CD4-positive, alpha-beta T cell (primary cell): ENCODE measurements around the gene MKX. TPM values are rescaled to one million over a fixed set of nuclear protein-coding genes. Genes with fewer than 3 reads are reported as not detected.

Experiments
- ATAC-seq: fragments of 200-7000 bp; cut with Tn5 transposase; one replicate; pipeline ENCODE4 v1.10.0; 2022; ENCODE audit warnings: mild to moderate bottlenecking; ENCODE audit not compliant: poor library complexity
- CTCF ChIA-PET: fragments of 350-600 bp; sonication (Branson Sonifier 250); formaldehyde crosslinking; loops from one replicate; lab custom pipeline; 2021; ENCODE audit warnings: antibody characterized with exemption, inconsistent platforms; lab: Charles Lee
- POLR2A ChIA-PET: fragments of 350-600 bp; sonication (Branson Sonifier 250); formaldehyde crosslinking; loops from one replicate; lab custom pipeline; 2021; ENCODE audit warnings: antibody characterized with exemption, inconsistent platforms; lab: Charles Lee
- DNase-seq, 14 experiments: peaks; one replicate each; pipeline ENCODE4 v3.0.0-alpha.2; 2013 to 2020; ENCODE audit warnings: mixed read lengths in 2 of 14
- H3K27ac ChIP-seq, 2 donors: one replicate each; pipeline versions ENCODE4 v1.5.1 to v1.7.0; 2013; ENCODE audit warnings: low read length in 2 of 2, low read depth in 1 of 2, mild to moderate bottlenecking in 1 of 2
- H3K27me3 ChIP-seq, 2 experiments: 1 replicate in 1 of 2; 2 replicates in 1 of 2; pipeline versions ENCODE4 v1.6.1 to v1.7.0; 2013; ENCODE audit warnings: low read length in 2 of 2, control low read depth in 1 of 2, mild to moderate bottlenecking in 1 of 2, moderate library complexity in 1 of 2; ENCODE audit not compliant: insufficient read depth in 2 of 2, control insufficient read depth in 1 of 2
- H3K36me3 ChIP-seq: one replicate; pipeline ENCODE4 v1.6.1; 2013; ENCODE audit warnings: low read length, control low read depth; ENCODE audit not compliant: insufficient read depth
- H3K4me1 ChIP-seq: one replicate; pipeline ENCODE4 v1.6.1; 2013; ENCODE audit warnings: low read length, control low read depth; ENCODE audit not compliant: insufficient read depth
- H3K4me3 ChIP-seq: one replicate; pipeline ENCODE4 v1.5.1; 2013; ENCODE audit warnings: mild to moderate bottlenecking, low read length, moderate library complexity
- H3K9me3 ChIP-seq, 2 experiments: 1 replicate in 1 of 2; 2 replicates in 1 of 2; pipeline versions ENCODE4 v1.6.1 to v1.7.0; 2013; ENCODE audit warnings: low read length in 2 of 2, mild to moderate bottlenecking in 2 of 2, control low read depth in 1 of 2, moderate library complexity in 1 of 2; ENCODE audit not compliant: control insufficient read depth in 1 of 2, insufficient read depth in 1 of 2
- H3K27ac Mint-ChIP-seq: one replicate; pipeline ENCODE4 v1.8.0; 2020; ENCODE audit warnings: mixed read lengths
- H3K27me3 Mint-ChIP-seq: one replicate; pipeline ENCODE4 v1.8.0; 2021; ENCODE audit warnings: mixed read lengths
- H3K36me3 Mint-ChIP-seq: one replicate; pipeline ENCODE4 v1.8.0; 2021; ENCODE audit warnings: low read depth, mixed read lengths
- H3K4me1 Mint-ChIP-seq: one replicate; pipeline ENCODE4 v1.8.0; 2021; ENCODE audit warnings: low read depth, mixed read lengths
- H3K4me3 Mint-ChIP-seq: one replicate; pipeline ENCODE4 v1.8.0; 2020; ENCODE audit warnings: mild to moderate bottlenecking, mixed read lengths
- H3K9me3 Mint-ChIP-seq: one replicate; pipeline ENCODE4 v1.8.0; 2020; ENCODE audit warnings: mixed read lengths
- intact Hi-C, 2 experiments: fragments of 100-400 bp; cut with DNase I in 1 of 2; cut with micrococcal nuclease in 1 of 2; formaldehyde crosslinking; loops; one replicate each; pipeline versions ENCODE4 v1.15.1 to v1.9.0; 2023 to 2025; cut with DNase I, micrococcal nuclease
- total RNA-seq, 174 experiments: library from RNA in 2 of 174; stranded (reverse) in 2 of 174; gene quantifications; one replicate each; pipeline ENCODE4 v1.2.3 and lab custom pipeline; 2021 to 2026
- TF ChIP-seq, protein P1 (sequence below): fragments of 200-600 bp; IDR thresholded peaks from one replicate; pipeline ENCODE4 v1.8.0; 2022; ENCODE audit warnings: antibody characterized with exemption, mild to moderate bottlenecking

MKX gene
- total RNA-seq, 2 experiments from 2014 or later: not detected

DNA sequence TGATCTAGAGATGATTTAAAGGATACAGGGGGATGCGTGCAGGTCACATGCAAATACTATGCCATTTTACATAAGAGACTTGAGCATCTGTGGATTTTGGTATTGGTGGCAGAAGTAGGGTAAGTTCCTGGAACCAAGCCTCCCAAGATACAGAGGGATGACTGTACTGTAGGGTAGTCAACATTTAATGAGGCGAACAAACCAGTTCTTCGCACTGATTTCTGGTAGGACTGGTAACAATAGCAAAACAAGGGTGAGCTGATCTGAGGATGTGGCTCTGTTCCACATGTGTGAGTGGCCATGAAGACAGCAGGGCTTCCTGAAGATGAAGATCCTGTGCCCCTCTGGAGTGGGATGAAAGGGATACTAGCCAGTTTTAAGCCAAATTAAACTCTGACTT is 36.3 kb downstream of the MKX start:
- no peaks in the 10 kb centered on the region for H3K27me3 ChIP-seq
- no peaks in the 10 kb centered on the region for H3K36me3 Mint-ChIP-seq
- intact Hi-C loops: no loop called here
- H3K27ac Mint-ChIP-seq: no peak overlapping the region
- H3K27ac ChIP-seq: no peak overlapping the region
- no peaks in the 10 kb centered on the region for H3K36me3 ChIP-seq
- H3K4me1 Mint-ChIP-seq: no peaks in the 10 kb centered on the region
- DNase-seq (no peak), ATAC-seq (no peak)
- CTCF ChIA-PET: no interaction called here
- H3K4me3 Mint-ChIP-seq: no peak overlapping the region
- H3K4me1 ChIP-seq: no peaks in the 10 kb centered on the region
- no peaks in the 10 kb centered on the region for H3K9me3 Mint-ChIP-seq
- peaks cover 16% of the 10 kb centered on the region for H3K27me3 Mint-ChIP-seq
- TF ChIP-seq, protein P1, sequence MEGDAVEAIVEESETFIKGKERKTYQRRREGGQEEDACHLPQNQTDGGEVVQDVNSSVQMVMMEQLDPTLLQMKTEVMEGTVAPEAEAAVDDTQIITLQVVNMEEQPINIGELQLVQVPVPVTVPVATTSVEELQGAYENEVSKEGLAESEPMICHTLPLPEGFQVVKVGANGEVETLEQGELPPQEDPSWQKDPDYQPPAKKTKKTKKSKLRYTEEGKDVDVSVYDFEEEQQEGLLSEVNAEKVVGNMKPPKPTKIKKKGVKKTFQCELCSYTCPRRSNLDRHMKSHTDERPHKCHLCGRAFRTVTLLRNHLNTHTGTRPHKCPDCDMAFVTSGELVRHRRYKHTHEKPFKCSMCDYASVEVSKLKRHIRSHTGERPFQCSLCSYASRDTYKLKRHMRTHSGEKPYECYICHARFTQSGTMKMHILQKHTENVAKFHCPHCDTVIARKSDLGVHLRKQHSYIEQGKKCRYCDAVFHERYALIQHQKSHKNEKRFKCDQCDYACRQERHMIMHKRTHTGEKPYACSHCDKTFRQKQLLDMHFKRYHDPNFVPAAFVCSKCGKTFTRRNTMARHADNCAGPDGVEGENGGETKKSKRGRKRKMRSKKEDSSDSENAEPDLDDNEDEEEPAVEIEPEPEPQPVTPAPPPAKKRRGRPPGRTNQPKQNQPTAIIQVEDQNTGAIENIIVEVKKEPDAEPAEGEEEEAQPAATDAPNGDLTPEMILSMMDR: no peak
- H3K4me3 ChIP-seq: no peak overlapping the region
- POLR2A ChIA-PET: no interaction called here
- no peaks in the 10 kb centered on the region for H3K9me3 ChIP-seq

DNA sequence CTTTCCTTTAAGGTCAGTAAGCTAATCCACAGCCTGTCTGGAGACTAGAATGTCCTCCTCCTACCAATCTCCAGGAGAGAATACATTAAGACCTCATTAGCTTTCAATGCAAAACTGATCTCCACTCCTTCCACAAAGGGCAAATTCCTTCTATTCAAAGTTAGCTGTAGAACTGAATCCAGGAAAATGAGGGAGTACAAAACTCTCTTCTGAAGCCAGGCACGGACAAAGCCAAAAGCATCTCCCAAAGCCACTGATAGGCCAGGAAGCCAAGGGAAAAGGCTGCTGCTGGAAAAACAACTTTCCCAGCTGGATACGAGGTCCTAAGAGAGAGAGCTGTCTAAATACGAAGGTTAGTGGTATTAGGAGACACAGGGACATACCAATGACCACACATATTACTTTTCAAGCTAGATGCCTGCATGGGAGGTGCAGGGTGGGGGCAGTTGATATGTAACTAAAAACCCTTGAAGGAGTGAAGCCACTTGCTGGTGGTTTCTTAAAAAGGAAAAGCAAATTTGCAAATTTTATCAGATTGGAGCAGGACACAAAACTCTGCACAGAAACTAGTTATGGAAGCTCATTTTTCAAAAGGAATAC is 43.6 kb downstream of the MKX start:
- ChIA-PET CTCF (interaction anchor here (0.6 kb wide), 1 partner anchor 29 kb away, joined by 4 read pairs; no protein-coding TSS in a partner anchor), POLR2A (no interaction called here)
- H3K27me3 ChIP-seq: no peaks in the 10 kb centered on the region
- Mint-ChIP-seq H3K36me3 (no peaks in the 10 kb centered on the region), H3K4me1 (no peaks in the 10 kb centered on the region), H3K9me3 (no peaks in the 10 kb centered on the region), H3K27ac (no peak overlapping the region), H3K27me3 (peaks cover 14% of the 10 kb centered on the region), H3K4me3 (no peak overlapping the region)
- H3K4me1 ChIP-seq: no peaks in the 10 kb centered on the region
- TF ChIP-seq, protein P1: no peak
- no peaks in the 10 kb centered on the region for H3K36me3 ChIP-seq
- no peak for ATAC-seq
- H3K9me3 ChIP-seq: no peaks in the 10 kb centered on the region
- DNase-seq: no peak
- H3K4me3 ChIP-seq: no peak overlapping the region
- H3K27ac ChIP-seq: no peak overlapping the region
- intact Hi-C loops: no loop called here

DNA sequence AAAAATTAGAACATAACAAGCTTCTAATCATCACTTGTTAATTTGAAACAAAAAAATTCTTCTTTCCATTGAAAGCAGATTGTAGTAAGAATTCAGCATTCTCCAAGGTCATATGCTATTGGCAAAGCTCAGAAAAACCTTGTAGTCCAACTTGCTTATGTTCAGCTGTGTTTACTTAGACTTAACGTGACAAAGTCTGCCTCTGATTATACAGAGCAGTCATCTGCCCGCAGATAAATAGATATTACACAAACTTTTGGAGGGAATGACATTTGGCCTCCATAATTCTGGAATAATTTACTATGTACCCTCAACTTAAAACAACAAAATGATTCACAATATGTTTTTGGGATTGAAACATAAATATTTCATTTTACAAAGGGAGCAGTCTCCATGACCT is 45.8 kb downstream of the MKX start:
- TF ChIP-seq, protein P1: no peak
- CTCF ChIA-PET: interaction anchor here (0.8 kb wide), 1 partner anchor 17 kb away, joined by 3 read pairs; no protein-coding TSS in a partner anchor

More for the DNA sequence above, 45.8 kb downstream of the MKX start:
- Histone ChIP-seq H3K4me1 (no peaks in the 10 kb centered on the region), H3K27me3 (no peaks in the 10 kb centered on the region), H3K4me3 (no peak overlapping the region), H3K27ac (no peak overlapping the region), H3K36me3 (no peaks in the 10 kb centered on the region), H3K9me3 (no peaks in the 10 kb centered on the region)
- POLR2A ChIA-PET: no interaction called here
- no peaks in the 10 kb centered on the region for H3K36me3 Mint-ChIP-seq
- H3K4me1 Mint-ChIP-seq: no peaks in the 10 kb centered on the region
- ATAC-seq (no peak), DNase-seq (no peak)
- intact Hi-C loops: no loop called here
- H3K27ac Mint-ChIP-seq: no peak overlapping the region
- H3K27me3 Mint-ChIP-seq: peaks cover 21% of the 10 kb centered on the region
- no peak overlapping the region for H3K4me3 Mint-ChIP-seq
- H3K9me3 Mint-ChIP-seq: no peaks in the 10 kb centered on the region
